Retina (tissue), 1 donor: ENCODE results near the gene RPAP2.
A peak's percentile ranks its signal among the peaks of the same experiment; 100 is the strongest.
"Not testable (repeated sequence)": the region's sequence is repeated elsewhere in the genome, so short reads cannot be mapped to it uniquely, and the experiment has no call there.

Experiments
- DNase-seq: peaks from one replicate; pipeline ENCODE4 v3.0.0-alpha.2; 2016

The RPAP2 gene

GRCh38 chr1:92323473-92324453 lies 24.9 kb downstream of the RPAP2 start:
- DNase-seq: no peak

- no peak for DNase-seq
Measured at GRCh38 chr1:92324784-92325183, 25.9 kb downstream of the RPAP2 start.

- no peak for DNase-seq
Measured at GRCh38 chr1:92326681-92327080, 27.8 kb downstream of the RPAP2 start.

GRCh38 chr1:92327794-92328193 lies 28.9 kb downstream of the RPAP2 start:
- no peak for DNase-seq

- DNase-seq: no peak
Measured at GRCh38 chr1:92329347-92330129, 30.7 kb downstream of the RPAP2 start.

- DNase-seq: no peak
Measured at GRCh38 chr1:92333668-92334067, 34.8 kb downstream of the RPAP2 start.

DNA sequence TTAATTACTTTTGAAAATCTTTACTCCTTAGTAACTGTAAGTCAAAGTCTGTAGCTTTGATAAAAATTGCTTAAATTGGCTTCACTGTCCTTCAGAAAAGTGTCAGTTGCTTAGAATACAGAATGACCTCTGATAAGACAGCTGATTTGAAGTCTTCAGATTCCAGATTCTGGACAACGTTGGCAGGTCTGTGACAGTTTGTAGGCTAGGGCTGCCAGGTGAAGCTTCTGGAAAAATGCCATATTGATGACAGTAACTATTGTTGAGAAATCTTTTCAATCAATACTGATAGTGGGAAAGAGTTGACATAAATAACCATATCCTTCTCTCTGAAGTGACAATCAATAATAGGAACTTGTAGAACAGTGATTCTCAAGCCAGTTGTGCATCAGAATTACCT lies 41.3 kb downstream of the RPAP2 start:
- no peak for DNase-seq

GRCh38 chr1:92342401-92342800 lies 43.5 kb downstream of the RPAP2 start:
- DNase-seq: no peak

GRCh38 chr1:92343061-92343460 lies 44.2 kb downstream of the RPAP2 start:
- no peak for DNase-seq

DNA sequence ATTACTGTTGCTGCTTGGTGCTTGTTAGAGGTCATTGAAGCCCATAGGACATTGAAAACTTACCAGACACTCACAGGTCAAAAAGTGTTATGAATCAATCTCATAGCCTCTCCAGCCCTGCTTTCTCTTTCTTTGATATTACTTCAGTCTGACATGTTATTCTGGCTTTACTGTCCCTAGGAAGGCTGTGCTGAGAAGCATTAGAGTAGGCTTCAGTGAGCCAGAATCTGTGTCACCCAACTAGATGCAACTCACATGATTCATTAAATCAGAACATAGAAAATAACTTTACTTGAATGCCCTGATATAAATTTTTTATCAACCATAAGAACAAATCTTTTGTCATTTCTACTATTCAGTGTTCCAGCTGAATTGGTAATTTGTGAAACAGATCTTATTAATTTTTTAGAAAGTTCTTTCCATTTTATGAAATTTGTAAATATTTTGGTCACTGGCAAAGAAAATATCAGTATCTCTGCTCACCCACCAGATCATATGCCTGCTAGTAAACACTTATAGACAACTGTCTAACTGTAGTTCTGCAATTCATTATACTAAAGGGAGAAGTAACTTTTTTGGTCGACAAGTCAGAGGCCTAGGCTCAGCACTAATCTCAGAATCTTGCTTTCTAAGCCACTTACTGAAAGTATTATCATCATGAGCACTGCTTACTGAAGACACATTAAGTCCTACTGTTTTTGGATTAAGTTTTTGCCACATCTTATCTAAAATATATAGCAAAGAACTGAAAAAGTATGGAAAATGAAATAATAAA lies 48.2 kb downstream of the RPAP2 start:
- DNase-seq: peak; percentile 35

DNA sequence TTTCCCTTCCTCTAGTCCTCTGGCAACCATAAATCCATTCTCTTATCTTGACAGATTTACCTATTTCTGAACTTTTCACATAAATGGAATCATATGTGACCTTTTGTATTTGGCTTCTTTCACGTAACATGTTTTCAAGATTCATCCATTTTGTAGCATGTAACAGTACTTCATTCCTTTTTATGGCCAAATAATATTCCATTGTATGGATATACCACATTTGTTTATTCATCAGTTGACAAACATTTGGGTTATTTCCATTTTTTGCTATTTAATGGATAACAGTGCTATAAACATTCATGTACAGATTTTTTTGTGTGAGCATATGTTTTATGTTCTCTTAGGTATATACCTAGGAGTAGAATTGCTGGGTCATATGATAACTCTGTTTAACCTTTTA lies 54.0 kb downstream of the RPAP2 start:
- no peak for DNase-seq

GRCh38 chr1:92354259-92354658 lies 55.4 kb downstream of the RPAP2 start:
- DNase-seq: no peak

GRCh38 chr1:92356956-92357355 lies 58.1 kb downstream of the RPAP2 start:
- DNase-seq: no peak

DNA sequence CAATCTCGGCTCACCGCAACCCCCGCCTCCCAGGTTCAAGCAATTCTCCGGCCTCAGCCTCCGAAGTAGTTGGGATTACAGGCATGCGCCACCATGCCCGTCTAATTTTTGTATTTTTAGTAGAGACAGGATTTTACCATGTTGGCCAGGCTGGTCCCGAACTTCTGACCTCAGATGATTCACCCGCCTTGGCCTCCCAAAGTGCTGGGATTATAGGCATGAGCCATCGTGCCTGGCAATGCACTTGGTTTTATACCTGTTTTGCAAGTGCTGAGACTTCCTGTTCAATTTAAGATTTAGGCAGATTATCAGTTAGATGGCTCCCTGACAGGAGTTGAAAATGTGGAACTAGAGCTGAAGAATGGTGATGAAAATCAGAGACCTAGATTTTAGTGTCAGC lies 60.5 kb downstream of the RPAP2 start:
- DNase-seq: not testable (repeated sequence)

- DNase-seq: no peak
Measured at GRCh38 chr1:92359986-92360385, 61.1 kb downstream of the RPAP2 start.

GRCh38 chr1:92362970-92363369 lies 64.1 kb downstream of the RPAP2 start:
- DNase-seq: no peak

DNA sequence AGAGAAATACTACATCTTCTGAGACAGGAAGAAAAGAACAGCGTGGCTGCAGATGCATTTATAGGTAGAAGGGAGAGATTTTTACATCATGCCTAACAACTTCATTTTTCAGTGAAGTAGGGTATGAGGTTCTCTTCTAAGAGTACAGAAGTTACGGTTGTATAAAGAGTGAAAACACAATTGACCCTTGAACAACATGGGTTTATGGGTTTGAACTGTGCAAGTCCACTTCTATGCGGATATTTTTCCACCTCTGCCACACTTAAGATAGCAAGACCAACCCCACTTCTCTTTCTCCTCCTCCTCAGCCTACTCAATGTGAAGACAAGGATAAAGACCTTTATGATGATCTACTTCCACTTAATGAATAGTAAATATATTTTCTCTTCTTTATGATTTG lies 64.5 kb downstream of the RPAP2 start:
- DNase-seq: no peak

DNA sequence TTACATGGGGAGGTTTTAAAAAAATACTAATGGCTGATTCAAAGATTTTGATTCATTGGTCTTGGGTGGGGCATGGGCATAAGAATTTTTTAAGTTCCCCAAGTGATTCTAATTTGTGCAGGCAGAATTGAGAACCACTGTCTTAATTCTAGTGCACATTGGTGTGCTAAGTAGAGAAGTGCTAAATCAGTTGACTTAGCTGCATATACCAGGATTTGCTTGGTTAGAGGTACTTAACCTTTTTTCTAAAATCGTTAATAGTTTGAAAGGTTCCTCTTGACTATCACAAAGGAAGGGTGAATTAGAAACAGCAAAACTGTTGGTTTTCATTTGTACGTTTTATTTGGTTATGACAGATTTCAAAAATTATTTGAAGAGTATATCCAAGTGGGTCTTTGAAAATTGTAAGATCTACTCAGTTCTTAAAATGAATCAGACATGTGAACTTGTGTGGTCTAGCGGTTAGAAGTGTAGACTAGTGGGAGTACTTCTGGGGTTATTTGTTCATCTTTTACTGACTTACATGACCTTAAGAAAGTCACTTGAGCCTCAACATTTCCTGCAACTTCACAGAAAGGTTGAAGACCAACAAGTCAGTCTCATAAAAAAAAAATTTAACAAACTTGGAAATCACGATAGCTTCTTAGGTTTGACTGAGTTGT lies 66.7 kb downstream of the RPAP2 start:
- no peak for DNase-seq

DNA sequence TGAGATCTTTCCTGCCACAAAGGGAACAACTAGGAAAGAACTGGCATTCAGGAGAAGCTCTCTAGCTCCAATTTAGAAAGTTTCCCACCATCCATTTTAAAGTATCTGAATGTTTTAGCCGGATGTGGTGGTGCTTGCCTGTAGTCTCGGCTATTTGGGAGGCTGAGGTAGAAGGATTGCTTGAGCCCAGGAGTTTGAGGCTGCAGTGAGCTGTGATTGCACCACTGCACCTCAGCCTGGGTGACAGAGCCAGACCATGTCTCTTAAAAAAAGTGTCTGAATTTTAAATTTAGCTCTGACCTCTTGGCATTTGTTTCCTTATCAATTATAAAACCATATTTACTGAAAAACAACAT lies 67.2 kb downstream of the RPAP2 start:
- DNase-seq: no peak

GRCh38 chr1:92367496-92367895 lies 68.6 kb downstream of the RPAP2 start:
- no peak for DNase-seq

DNA sequence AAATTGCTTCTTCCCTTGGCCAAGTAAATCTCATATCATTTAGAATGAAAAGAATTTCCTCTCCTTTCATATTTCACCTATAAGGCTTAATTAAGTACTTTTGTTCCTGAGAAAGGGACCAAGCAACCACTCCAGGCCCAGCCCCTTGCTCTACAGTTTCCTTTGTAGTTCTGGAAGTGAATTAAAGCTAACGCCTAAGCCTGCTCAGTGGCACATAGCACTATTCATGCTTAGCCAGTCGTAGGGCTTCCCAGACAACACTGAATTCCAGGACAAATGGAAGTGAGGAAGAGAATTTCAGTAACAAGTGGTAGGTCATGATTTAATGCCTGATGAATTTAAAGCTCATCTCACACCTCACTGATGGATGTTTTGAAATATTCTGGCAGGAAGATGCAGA lies 73.3 kb downstream of the RPAP2 start:
- no peak for DNase-seq

GRCh38 chr1:92374223-92374622 lies 75.4 kb downstream of the RPAP2 start:
- no peak for DNase-seq

- no peak for DNase-seq
Measured at GRCh38 chr1:92376345-92376744, 77.5 kb downstream of the RPAP2 start.
